ENCODE data around the gene TOP1.

The TOP1 gene

DNA sequence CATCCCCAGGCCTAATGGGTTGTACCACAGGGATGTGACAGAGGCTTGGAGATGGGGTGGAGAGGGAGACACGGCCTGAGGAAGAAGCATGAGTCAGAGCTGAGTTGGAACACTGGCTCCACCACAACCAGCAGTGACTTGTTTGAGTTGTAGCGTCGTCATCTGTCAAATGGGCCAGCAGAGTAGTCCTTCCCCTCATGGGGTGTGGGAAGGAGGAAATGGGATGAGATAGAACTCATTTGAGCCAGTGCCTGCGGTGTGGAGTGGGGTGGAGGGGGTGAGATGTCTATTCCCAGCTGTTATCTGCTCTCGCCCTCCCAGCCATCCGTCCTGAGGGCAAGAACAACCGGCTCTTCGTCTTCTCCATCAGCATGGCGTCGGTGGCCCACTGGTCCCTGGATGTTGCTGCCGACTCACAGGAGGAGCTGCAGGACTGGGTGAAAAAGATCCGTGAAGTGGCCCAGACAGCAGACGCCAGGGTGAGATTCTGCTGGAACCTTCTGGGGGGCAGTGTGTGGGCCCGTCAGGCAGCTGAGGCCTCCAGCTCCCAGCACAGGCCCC, 141.2 kb downstream of the TOP1 start:
- no peak for DNase-seq (ENCODE audit: low read depth)

DNA sequence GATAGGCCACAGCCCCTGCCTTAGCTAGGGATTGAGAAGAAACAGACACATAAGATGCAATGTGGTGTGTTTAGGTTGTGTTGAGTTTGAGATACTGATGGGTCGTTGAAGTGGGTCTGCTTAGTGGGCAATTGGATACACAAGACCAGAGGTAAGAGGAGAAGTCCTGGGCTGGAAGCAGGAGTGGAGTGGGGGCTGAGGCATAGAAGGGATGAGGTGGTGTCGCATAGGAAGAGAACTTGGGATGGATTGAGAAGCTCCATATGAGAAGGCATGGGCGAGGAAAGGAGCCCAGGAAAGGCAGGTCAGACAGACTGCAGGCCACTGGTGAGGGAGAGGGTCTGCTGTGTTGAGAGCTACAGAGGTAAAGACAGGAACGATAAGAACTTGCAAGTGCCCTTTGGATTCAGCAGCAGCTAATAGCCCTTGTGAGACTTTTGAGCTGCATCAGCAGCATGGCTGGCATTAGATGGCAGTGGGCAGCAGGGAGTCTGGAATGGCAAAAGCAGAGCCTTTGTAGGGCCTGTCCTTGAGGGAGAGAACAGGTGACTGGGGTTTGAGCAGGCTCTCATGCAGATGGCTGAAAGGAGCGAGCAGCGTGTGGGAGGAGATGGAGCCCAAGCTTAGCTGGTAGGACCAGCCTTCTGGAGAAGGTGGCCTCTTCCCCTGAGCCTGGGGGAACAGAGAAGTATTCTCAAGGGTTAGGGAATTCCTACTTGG, 141.9 kb downstream of the TOP1 start:
- no peak for DNase-seq (ENCODE audit: low read depth)

DNA sequence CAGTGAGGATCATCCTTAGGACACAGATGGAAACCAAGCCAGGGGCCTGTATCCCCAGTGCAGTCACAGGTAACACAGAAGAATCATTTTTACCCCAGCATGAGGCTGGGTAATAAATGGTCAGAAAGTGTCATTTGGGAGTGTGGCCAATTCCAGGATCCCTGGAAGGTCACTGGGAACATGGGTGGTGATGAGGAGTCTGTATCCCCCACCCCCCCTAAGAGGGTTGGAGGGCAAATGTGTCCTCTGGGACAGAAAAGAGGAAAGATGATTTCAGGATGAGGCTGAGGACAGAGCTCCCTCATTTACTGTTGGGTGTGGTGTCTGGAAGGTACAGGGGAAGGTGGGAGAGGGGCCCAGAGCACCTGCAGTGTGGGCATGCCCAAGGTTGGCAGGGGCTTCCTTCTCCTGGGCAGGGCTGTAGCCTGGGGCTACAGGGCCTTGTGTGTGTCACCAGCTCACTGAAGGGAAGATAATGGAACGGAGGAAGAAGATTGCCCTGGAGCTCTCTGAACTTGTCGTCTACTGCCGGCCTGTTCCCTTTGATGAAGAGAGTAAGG, 143.2 kb downstream of the TOP1 start:
- no peak for DNase-seq (ENCODE audit: low read depth)

DNA sequence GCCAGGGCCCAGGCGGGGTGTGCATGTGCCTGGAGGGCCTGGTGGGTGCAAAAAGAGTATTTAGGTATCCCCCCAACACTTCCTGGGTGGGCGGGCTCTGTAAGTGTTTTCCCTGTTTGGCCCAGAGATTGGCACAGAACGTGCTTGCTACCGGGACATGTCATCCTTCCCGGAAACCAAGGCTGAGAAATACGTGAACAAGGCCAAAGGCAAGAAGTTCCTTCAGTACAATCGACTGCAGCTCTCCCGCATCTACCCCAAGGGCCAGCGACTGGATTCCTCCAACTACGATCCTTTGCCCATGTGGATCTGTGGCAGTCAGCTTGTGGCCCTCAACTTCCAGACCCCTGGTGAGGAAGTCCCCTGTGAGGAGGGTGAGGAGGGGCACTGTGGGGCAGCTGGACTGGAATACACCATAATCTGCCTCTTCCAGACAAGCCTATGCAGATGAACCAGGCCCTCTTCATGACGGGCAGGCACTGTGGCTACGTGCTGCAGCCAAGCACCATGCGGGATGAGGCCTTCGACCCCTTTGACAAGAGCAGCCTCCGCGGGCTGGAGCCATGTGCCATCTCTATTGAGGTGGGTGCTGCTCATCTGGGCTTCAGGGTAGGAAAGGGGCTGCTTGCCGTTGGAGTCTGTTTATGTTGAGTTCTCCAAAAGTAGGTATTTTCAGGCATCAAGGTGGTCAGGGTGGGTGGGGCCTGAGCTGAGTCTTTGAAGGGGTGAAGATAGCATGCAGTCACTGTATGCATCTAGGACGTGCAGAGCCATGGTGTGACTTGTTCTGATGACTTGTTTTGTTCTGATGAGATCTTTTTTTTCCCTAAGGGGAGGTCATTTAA, 143.9 kb downstream of the TOP1 start:
- DNase-seq (ENCODE audit: low read depth) = no peak

DNA sequence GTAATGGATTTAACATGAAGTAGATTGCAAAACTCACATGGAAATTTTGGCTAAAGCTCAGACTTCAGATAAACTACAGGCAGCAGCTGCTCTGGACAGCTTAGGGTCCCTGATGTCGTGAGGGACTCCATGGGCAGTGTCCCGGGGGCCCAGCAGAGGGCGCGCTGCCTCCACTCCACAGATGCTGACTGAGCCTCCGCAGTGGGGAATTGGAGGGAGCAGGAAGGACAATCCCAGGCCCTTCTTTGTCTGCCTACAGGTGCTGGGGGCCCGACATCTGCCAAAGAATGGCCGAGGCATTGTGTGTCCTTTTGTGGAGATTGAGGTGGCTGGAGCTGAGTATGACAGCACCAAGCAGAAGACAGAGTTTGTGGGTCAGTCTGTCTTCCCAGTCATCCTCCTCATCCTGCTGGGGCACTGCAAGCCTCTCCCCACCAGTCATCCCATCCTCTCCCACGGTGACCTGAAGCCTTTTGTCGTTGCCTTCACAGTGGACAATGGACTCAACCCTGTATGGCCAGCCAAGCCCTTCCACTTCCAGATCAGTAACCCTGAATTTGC, 144.6 kb downstream of the TOP1 start:
- peak; percentile 49 for DNase-seq (ENCODE audit: low read depth)

DNA sequence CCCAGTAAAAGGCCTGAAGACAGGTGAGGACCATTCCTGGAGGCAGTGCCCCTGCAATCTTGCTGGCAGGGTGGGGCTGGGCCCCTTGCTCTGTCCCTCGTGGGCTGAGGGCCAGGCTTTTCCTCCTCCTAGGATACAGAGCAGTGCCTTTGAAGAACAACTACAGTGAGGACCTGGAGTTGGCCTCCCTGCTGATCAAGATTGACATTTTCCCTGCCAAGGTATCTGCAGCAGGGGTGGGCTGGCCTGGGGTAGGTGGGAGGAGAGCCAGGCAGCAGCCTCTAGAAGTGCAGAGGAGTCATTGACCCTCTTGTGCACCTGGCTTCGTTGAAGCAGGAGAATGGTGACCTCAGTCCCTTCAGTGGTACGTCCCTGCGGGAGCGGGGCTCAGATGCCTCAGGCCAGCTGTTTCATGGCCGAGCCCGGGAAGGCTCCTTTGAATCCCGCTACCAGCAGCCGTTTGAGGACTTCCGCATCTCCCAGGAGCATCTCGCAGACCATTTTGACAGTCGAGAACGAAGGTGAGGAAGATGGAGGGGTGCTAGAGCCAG, 145.2 kb downstream of the TOP1 start:
- DNase-seq (ENCODE audit: low read depth) = no peak

Data from stimulated activated CD8-positive, alpha-beta memory T cell treated with anti-CD3 and anti-CD28 coated beads, Interleukin-12 subunit alpha, Interleukin-12 subunit beta, amount 100 ng/mL, for 4 hours (primary cell).